Measurements from ENCODE around the gene H2AZ2. TPM values are rescaled to one million over a fixed set of nuclear protein-coding genes. Genes with fewer than 3 reads are reported as not detected.
"Not testable (repeated sequence)": the region's sequence is repeated elsewhere in the genome, so short reads cannot be mapped to it uniquely, and the experiment has no call there.

Gene H2AZ2
- total and polyA plus RNA-seq, 3 experiments from 2014 or later, result 243 to 273 (median 244) TPM

DNA sequence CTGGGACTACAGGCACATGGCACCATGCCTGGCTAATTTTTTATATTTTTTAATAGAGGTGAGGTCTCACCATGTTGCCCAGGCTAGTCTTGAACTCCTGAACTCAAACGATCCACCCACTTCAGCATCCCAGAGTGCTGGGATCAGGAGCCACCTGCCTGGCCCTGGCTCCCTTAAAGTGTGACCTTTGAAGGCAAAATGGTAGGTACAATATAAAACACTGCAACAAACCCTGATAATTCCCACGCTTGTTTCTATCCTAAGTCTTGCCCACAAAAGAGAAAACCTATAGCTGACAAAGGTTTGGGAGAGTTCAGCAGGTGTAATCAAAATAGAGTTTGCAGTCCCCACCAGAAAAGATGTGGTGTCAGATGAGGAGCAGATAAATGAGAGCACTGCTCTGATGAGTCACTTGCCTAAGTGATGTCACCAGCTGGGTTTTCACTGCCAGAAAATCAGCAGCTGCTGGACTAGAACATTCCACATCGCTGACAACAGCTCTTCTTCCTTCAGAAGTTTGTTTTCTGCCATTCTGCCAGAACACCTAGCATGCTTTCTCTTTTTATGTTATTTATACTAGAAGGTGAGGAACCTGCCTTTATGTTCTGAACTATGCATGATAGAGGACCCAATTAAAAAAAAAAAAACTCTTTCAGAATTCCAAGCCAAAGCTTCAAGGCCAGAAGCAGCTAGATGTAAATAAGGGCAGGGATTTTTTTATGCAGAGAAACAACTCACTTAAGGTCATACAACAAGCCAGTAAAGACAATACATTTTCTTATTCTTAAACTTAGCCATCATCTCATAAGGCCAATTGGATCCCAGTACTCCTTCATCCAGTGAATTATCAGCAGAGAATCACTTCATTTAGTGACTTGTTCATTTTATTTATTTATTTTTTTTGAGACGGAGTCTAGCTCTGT, 19.4 kb upstream of the H2AZ2 start:
- peaks cover 0 to 3% (median 0%) of the 10 kb centered on the region in 3 donors for H3K4me1 Mint-ChIP-seq
- H3K27ac ChIP-seq (ENCODE audit: low read depth, low read length), result no peak overlapping the region
- no peaks in the 10 kb centered on the region for H3K4me1 ChIP-seq (ENCODE audit: insufficient read depth, low read length)
- H3K27me3 Mint-ChIP-seq, result peaks cover 0 to 6% of the 10 kb centered on the region in 2 donors
- H3K9me3 ChIP-seq (ENCODE audit: low read length), result no peaks in the 10 kb centered on the region
- CTCF ChIA-PET, result no interaction called here
- POLR2A ChIA-PET, result no interaction called here
- no peaks in the 10 kb centered on the region for H3K36me3 Mint-ChIP-seq
- H3K4me3 ChIP-seq (ENCODE audit: low read length), result no peak overlapping the region
- H3K9me3 Mint-ChIP-seq, result no peaks in the 10 kb centered on the region
- no peaks in the 10 kb centered on the region for H3K27me3 ChIP-seq (ENCODE audit: insufficient read depth, low read length, poor library complexity, severe bottlenecking)
- DNase-seq, result no peak
- no peak overlapping the region for H3K27ac Mint-ChIP-seq
- no peaks in the 10 kb centered on the region for H3K36me3 ChIP-seq (ENCODE audit: insufficient read depth, low read length)
- H3K4me3 Mint-ChIP-seq, result no peak overlapping the region

DNA sequence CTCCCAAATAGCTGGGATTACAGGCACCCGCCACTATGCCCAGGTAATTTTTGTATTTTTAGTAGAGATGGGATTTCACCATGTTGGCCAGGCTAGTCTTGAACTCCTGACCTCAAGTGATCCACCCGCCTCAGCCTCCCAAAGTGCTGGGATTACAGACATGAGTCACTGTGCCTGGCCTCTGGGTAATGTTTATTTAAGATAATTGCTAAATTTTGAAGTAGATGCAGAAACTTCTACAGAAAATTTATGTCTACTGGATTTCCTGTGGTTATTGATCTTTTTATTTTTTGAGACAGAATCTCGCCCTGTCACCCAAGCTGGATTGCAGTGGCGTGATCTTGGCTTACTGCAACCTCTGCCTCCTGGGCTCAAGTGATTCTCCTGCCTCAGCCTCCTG, 14.1 kb upstream of the H2AZ2 start:
- H3K4me3 Mint-ChIP-seq; H3K36me3 ChIP-seq (ENCODE audit: insufficient read depth, low read length); H3K4me3 ChIP-seq (ENCODE audit: low read length); H3K9me3 ChIP-seq (ENCODE audit: low read length); H3K4me1 Mint-ChIP-seq; POLR2A ChIA-PET; H3K36me3 Mint-ChIP-seq; H3K27me3 ChIP-seq (ENCODE audit: insufficient read depth, low read length, poor library complexity, severe bottlenecking); H3K27ac Mint-ChIP-seq; DNase-seq; H3K9me3 Mint-ChIP-seq; H3K4me1 ChIP-seq (ENCODE audit: insufficient read depth, low read length); H3K27ac ChIP-seq (ENCODE audit: low read depth, low read length): not testable (repeated sequence)
- H3K27me3 Mint-ChIP-seq, result peaks cover 0 to 12% of the 10 kb centered on the region in 2 donors
- CTCF ChIA-PET, result interaction anchor here (1.7 kb wide), 1 partner anchor 274 kb away, joined by 4 read pairs; no protein-coding TSS in a partner anchor

DNA sequence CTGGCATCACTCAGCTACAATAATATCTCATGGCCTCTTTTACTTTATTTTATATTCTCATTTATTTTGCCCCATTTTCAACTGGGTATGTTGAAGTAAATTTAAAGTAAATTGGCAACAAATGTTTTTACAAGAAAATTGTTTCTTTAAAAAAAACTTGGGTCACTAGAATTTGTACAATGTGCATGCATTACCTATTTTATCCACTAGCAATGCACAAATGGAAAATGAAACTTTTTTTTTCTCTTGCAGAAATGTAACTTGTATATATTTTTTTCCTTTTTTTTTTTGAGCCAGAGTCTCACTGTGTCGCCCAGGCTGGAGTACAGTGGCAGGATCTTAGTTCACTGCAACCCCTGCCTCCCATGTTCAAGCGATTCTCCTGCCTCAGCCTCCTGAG, 10.3 kb upstream of the H2AZ2 start:
- peaks cover 0 to 12% of the 10 kb centered on the region in 2 donors for H3K27me3 Mint-ChIP-seq
- DNase-seq, result no peak
- H3K36me3 ChIP-seq (ENCODE audit: insufficient read depth, low read length), result no peaks in the 10 kb centered on the region
- no peaks in the 10 kb centered on the region for H3K9me3 Mint-ChIP-seq
- no peak overlapping the region for H3K4me3 Mint-ChIP-seq
- peaks cover 3 to 6% (median 5%) of the 10 kb centered on the region in 3 donors for H3K4me1 Mint-ChIP-seq
- H3K27me3 ChIP-seq (ENCODE audit: insufficient read depth, low read length, poor library complexity, severe bottlenecking), result no peaks in the 10 kb centered on the region
- no peaks in the 10 kb centered on the region for H3K4me1 ChIP-seq (ENCODE audit: insufficient read depth, low read length)
- H3K9me3 ChIP-seq (ENCODE audit: low read length), result no peaks in the 10 kb centered on the region
- no peak overlapping the region for H3K27ac Mint-ChIP-seq
- ChIA-PET CTCF (interaction anchor here (1.4 to 6.4 kb wide), 9 partner anchors 11 to 278 kb away, joined by 3 to 60 read pairs (median 25); partner anchors contain the start of genes H2AZ2 and PURB), POLR2A (no interaction called here)
- H3K27ac ChIP-seq (ENCODE audit: low read depth, low read length), result no peak overlapping the region
- no peaks in the 10 kb centered on the region for H3K36me3 Mint-ChIP-seq
- no peak overlapping the region for H3K4me3 ChIP-seq (ENCODE audit: low read length)

DNA sequence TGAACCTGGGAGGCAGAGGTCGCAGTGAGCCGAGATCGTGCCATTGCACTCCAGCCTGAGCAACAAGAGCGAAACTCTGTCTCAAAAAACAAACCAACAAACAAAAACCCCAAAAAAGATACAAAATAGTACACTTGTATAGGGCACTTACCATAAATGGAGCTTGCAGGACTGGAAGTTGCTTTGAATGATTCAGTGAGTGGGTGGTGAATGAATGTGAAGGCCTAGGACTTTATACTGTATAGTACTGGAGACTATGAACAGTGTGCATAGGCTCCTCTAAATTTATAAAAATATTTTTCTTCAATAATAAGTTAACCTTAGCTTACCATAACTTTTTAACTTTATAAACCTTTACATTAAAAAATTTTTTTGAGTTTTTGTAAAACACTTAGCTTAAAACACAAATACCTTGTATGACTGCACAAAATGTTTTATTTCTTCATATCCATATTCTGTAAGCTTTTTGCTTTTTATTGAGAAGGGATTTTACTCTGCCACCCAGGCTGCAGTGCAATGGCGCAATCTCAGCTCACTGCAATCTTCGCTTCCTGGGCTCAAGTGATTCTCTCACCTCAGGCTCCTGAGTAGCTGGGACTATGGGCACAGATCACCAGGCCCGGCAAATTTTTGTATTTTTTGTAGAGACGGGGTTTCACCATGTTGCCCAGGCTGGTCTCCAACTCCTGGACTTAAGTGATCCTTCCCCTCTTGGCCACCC, 6.9 kb upstream of the H2AZ2 start:
- Histone ChIP-seq H3K27ac (ENCODE audit: low read depth, low read length) (no peak overlapping the region), H3K9me3 (ENCODE audit: low read length) (no peaks in the 10 kb centered on the region), H3K4me3 (ENCODE audit: low read length) (no peak overlapping the region), H3K4me1 (ENCODE audit: insufficient read depth, low read length) (no peaks in the 10 kb centered on the region), H3K36me3 (ENCODE audit: insufficient read depth, low read length) (no peaks in the 10 kb centered on the region), H3K27me3 (ENCODE audit: insufficient read depth, low read length, poor library complexity, severe bottlenecking) (no peaks in the 10 kb centered on the region)
- no peaks in the 10 kb centered on the region for H3K36me3 Mint-ChIP-seq
- H3K4me1 Mint-ChIP-seq, result peaks cover 3 to 6% (median 5%) of the 10 kb centered on the region in 3 donors
- no peak overlapping the region for H3K27ac Mint-ChIP-seq
- no peak overlapping the region for H3K4me3 Mint-ChIP-seq
- H3K27me3 Mint-ChIP-seq, result no peaks in the 10 kb centered on the region
- no peak for DNase-seq
- no peaks in the 10 kb centered on the region for H3K9me3 Mint-ChIP-seq
- ChIA-PET CTCF (interaction anchor here (0.8 to 6.4 kb wide), 7 partner anchors 27 to 289 kb away, joined by 3 to 60 read pairs (median 3); partner anchors contain the start of gene TMED4), POLR2A (no interaction called here)

DNA sequence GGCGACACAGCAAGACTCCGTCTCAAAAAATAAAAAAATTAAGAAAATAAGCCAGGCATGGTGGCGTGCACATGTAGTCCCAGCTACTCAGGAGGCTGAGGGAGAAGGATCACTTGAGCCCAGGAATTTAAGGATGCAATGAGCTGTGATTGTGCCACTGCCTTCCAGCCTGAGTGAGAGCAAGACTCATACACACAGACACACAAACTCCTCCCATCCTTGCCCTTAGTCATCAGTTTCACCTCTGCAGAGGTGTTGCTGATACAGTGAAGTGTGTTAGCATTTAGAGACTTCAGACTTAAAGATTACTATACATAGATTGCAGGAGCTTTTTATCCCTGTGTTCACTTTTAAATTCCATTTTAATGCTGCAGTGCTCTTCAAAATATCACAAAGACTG, 5.5 kb upstream of the H2AZ2 start:
- no peak overlapping the region for H3K27ac Mint-ChIP-seq
- H3K9me3 ChIP-seq (ENCODE audit: low read length), result no peaks in the 10 kb centered on the region
- H3K4me3 Mint-ChIP-seq, result no peak overlapping the region
- no peaks in the 10 kb centered on the region for H3K36me3 Mint-ChIP-seq
- no peak overlapping the region for H3K27ac ChIP-seq (ENCODE audit: low read depth, low read length)
- no peak for DNase-seq
- H3K36me3 ChIP-seq (ENCODE audit: insufficient read depth, low read length), result no peaks in the 10 kb centered on the region
- H3K9me3 Mint-ChIP-seq, result no peaks in the 10 kb centered on the region
- H3K27me3 Mint-ChIP-seq, result no peaks in the 10 kb centered on the region
- H3K4me3 ChIP-seq (ENCODE audit: low read length), result no peak overlapping the region
- POLR2A ChIA-PET, result interaction anchor here (1.1 kb wide), 1 partner anchor 31 kb away, joined by 3 read pairs; no protein-coding TSS in a partner anchor
- H3K27me3 ChIP-seq (ENCODE audit: insufficient read depth, low read length, poor library complexity, severe bottlenecking), result no peaks in the 10 kb centered on the region
- peaks cover 7% of the 10 kb centered on the region for H3K4me1 ChIP-seq (ENCODE audit: insufficient read depth, low read length)
- H3K4me1 Mint-ChIP-seq, result peaks cover 4 to 6% (median 5%) of the 10 kb centered on the region in 3 donors
- CTCF ChIA-PET, result interaction anchor here (1.5 kb wide), 1 partner anchor 67 kb away, joined by 4 read pairs; no protein-coding TSS in a partner anchor

DNA sequence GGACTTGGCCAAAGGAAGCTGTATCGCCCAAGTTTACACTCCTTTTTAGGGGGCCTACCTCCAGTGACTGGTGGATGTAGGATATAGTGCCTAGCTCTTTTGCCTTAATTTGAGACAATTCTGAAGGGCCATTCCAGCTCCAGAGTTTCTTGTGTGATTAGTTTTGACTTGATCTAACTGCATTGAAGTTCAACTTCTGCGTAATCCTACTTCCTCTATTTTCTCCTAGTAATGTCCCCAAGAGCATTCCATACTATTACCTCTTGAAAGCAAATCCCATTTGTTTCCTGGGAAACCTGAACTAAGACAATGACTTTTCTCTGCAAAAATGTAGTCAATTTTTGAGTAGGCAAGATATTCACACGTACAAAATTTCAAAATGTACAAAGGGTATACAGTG, 4.7 kb upstream of the H2AZ2 start:
- CTCF ChIA-PET, result interaction anchor here (1.5 to 1.7 kb wide), 2 partner anchors 67 to 70 kb away, joined by 4 to 5 read pairs; no protein-coding TSS in a partner anchor
- H3K4me3 ChIP-seq (ENCODE audit: low read length), result no peak overlapping the region
- H3K27me3 Mint-ChIP-seq, result peaks cover 0 to 3% of the 10 kb centered on the region in 2 donors
- H3K9me3 Mint-ChIP-seq, result no peaks in the 10 kb centered on the region
- H3K27me3 ChIP-seq (ENCODE audit: insufficient read depth, low read length, poor library complexity, severe bottlenecking), result no peaks in the 10 kb centered on the region
- H3K27ac Mint-ChIP-seq, result no peak overlapping the region
- no peak overlapping the region for H3K27ac ChIP-seq (ENCODE audit: low read depth, low read length)
- POLR2A ChIA-PET, result interaction anchor here (1.1 kb wide), 1 partner anchor 32 kb away, joined by 3 read pairs; no protein-coding TSS in a partner anchor
- H3K9me3 ChIP-seq (ENCODE audit: low read length), result no peaks in the 10 kb centered on the region
- no peak overlapping the region for H3K4me3 Mint-ChIP-seq
- H3K36me3 Mint-ChIP-seq, result peaks cover 0 to 3% (median 0%) of the 10 kb centered on the region in 3 donors
- no peak for DNase-seq
- H3K36me3 ChIP-seq (ENCODE audit: insufficient read depth, low read length), result no peaks in the 10 kb centered on the region
- peaks cover 5 to 8% (median 6%) of the 10 kb centered on the region in 3 donors for H3K4me1 Mint-ChIP-seq
- peaks cover 7% of the 10 kb centered on the region for H3K4me1 ChIP-seq (ENCODE audit: insufficient read depth, low read length)

DNA sequence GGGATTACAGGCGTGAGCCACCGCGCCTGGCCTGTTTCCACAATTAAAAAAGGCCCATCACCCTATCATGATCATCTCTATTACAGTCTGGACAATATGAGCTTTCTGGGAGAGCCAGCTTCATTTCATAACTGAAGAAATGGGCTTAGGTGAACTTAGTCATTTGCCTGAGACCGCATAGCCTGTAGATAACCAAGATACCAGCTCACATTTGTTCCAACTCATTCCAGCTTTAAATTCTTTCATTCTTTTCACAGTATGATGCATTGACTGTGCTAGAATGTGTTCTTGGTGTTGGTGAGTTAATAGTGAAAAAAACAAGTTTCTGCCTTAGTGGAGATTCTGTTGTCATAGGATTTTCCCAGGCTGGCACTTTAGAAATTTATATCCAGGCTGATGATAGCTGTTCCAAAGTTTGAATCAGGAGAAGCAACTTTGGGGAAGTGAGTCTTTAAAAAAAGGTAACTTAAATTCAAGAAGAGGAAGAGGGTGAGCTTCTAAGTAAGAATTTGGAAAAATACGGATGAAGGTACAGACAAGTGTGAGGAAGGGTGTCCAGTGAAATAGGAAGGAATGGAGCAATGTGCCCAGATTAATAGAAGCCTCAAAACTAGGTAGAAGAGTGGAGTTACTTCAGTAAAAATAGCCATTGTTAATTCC, 2.1 kb upstream of the H2AZ2 start:
- Histone ChIP-seq H3K4me3 (ENCODE audit: low read length) (no peak overlapping the region), H3K27me3 (ENCODE audit: insufficient read depth, low read length, poor library complexity, severe bottlenecking) (no peaks in the 10 kb centered on the region), H3K9me3 (ENCODE audit: low read length) (no peaks in the 10 kb centered on the region), H3K4me1 (ENCODE audit: insufficient read depth, low read length) (peaks cover 20% of the 10 kb centered on the region), H3K27ac (ENCODE audit: low read depth, low read length) (no peak overlapping the region), H3K36me3 (ENCODE audit: insufficient read depth, low read length) (no peaks in the 10 kb centered on the region)
- H3K27me3 Mint-ChIP-seq, result peaks cover 0 to 11% of the 10 kb centered on the region in 2 donors
- H3K4me1 Mint-ChIP-seq, result peaks cover 19 to 23% (median 21%) of the 10 kb centered on the region in 3 donors
- H3K4me3 Mint-ChIP-seq, result peak overlapping the region in 6 of 7 donors; percentile 50 to 97 (median 74)
- peak overlapping the region in 5 of 8 donors; percentile 6 to 96 (median 55) for H3K27ac Mint-ChIP-seq
- ChIA-PET CTCF (interaction anchor here (0.8 to 1.0 kb wide), 3 partner anchors 10 to 36 kb away, joined by 3 read pairs; no protein-coding TSS in a partner anchor), POLR2A (interaction anchor here (0.7 to 4.7 kb wide), 3 partner anchors 35 to 268 kb away, joined by 5 to 40 read pairs (median 34); partner anchors contain the start of genes PURB and TMED4)
- peaks cover 0 to 15% (median 0%) of the 10 kb centered on the region in 3 donors for H3K36me3 Mint-ChIP-seq
- peaks cover 0 to 2% (median 0%) of the 10 kb centered on the region in 5 donors for H3K9me3 Mint-ChIP-seq
- no peak for DNase-seq

Data from CD8-positive, alpha-beta memory T cell (primary cell).